ENCODE results near the gene NHLH1. TPM values are rescaled to one million over a fixed set of nuclear protein-coding genes. Genes with fewer than 3 reads are reported as not detected.

NHLH1 gene
- total RNA-seq, 2 donors from 2014 or later = not detected

GRCh38 chr1:160367934-160368923 is 1.4 kb downstream of the NHLH1 start:
- DNase-seq (ENCODE audit: low spot score) = peak; percentile 44
- Histone ChIP-seq H3K27me3 (no peaks in the 10 kb centered on the region), H3K9me3 (no peaks in the 10 kb centered on the region), H3K4me1 (no peaks in the 10 kb centered on the region), H3K27ac (no peak overlapping the region), H3K36me3 (no peaks in the 10 kb centered on the region), H3K4me3 (no peak overlapping the region)
- TF ChIP-seq CTCF (IDR thresholded peaks at IDR 0.05) = no peak

- TF ChIP-seq CTCF (IDR thresholded peaks at IDR 0.05) = no peak
- H3K4me1 ChIP-seq = no peaks in the 10 kb centered on the region
- H3K27me3 ChIP-seq = no peaks in the 10 kb centered on the region
- no peak for DNase-seq (ENCODE audit: low spot score)
- no peak overlapping the region for H3K4me3 ChIP-seq
- no peaks in the 10 kb centered on the region for H3K9me3 ChIP-seq
- H3K36me3 ChIP-seq = no peaks in the 10 kb centered on the region
- no peak overlapping the region for H3K27ac ChIP-seq
Observed at GRCh38 chr1:160369087-160369486, 2.2 kb downstream of the NHLH1 start.

- Histone ChIP-seq H3K27me3 (no peaks in the 10 kb centered on the region), H3K36me3 (no peaks in the 10 kb centered on the region), H3K27ac (no peak overlapping the region), H3K4me1 (peaks cover 0 to 10% of the 10 kb centered on the region in 2 donors), H3K4me3 (no peak overlapping the region), H3K9me3 (no peaks in the 10 kb centered on the region)
- no peak for TF ChIP-seq CTCF (IDR thresholded peaks at IDR 0.05)
- peak; percentile 21 for DNase-seq (ENCODE audit: low spot score)
Observed at GRCh38 chr1:160370561-160371345, 3.9 kb downstream of the NHLH1 start.

GRCh38 chr1:160371346-160371631 is 4.4 kb downstream of the NHLH1 start:
- TF ChIP-seq CTCF (IDR thresholded peaks at IDR 0.05) = no peak
- no peaks in the 10 kb centered on the region for H3K9me3 ChIP-seq
- no peaks in the 10 kb centered on the region for H3K27me3 ChIP-seq
- peaks cover 0 to 16% of the 10 kb centered on the region in 2 donors for H3K4me1 ChIP-seq
- no peaks in the 10 kb centered on the region for H3K36me3 ChIP-seq
- peak; percentile 42 for DNase-seq (ENCODE audit: low spot score)
- no peak overlapping the region for H3K4me3 ChIP-seq
- no peak overlapping the region for H3K27ac ChIP-seq

- Histone ChIP-seq H3K36me3 (no peaks in the 10 kb centered on the region), H3K9me3 (no peaks in the 10 kb centered on the region), H3K4me1 (peaks cover 0 to 20% of the 10 kb centered on the region in 2 donors), H3K4me3 (no peak overlapping the region), H3K27me3 (no peaks in the 10 kb centered on the region), H3K27ac (no peak overlapping the region)
- no peak for TF ChIP-seq CTCF (IDR thresholded peaks at IDR 0.05)
- DNase-seq (ENCODE audit: low spot score) = peak; percentile 21
Observed at GRCh38 chr1:160371756-160372155, 4.9 kb downstream of the NHLH1 start.

Data from right atrium auricular region (tissue), 2 donors.